Suppressor macrophage treated with lipopolysaccharide for 1 hour (primary cell): ENCODE results near the gene GPR132.

Source experiments
- DNase-seq, 3 donors: peaks; one replicate each; pipeline ENCODE4 v3.0.0-alpha.2; 2020 to 2022

GPR132 gene

DNA sequence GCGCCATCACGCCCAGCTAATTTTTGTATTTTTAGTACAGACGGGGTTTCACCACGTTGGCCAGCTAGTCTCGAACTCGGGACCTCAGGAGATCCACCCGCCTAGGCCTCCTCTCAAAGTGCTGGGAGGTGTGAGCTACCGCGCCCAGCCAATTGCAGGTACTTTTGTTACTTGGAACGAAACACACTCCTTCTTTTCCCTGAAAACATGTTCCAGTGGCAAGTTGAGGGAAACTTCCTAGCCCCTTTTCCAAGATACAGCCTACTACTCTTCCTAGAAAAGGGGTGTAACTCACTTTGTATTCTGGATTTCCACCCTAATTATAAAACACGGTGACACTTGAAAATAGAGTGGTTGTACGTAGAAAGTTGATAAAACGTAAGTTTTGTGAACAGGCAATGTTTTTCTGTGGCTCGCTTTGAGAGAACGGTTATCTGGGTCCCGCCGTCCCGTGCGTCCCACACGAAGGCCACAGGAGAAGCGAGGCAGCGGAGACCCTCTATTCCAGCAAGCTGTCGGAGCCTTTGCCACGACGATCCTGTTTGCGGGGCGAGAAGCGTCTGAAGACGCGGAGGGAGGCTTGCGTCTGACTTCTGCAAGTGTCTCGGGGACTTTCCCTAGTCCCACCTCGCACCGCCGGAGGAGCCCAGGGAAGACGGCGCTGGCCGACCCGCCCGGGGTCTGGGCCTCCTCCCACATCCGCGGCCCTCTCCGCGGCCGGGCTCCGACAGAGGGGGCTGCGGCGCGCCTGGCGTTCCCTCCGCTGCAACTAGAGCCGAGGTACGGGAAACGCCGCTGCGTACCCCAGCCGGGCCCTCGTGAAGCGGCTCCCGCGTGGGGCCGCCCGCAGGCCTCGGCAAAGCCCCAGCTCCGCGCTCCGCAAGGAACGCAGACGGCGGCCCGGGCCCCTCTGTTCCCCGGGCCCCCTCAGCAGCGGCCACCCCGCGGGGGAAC is 45.1 kb downstream of the GPR132 start:
- peak; percentile 63 to 77 (median 65) for DNase-seq

DNA sequence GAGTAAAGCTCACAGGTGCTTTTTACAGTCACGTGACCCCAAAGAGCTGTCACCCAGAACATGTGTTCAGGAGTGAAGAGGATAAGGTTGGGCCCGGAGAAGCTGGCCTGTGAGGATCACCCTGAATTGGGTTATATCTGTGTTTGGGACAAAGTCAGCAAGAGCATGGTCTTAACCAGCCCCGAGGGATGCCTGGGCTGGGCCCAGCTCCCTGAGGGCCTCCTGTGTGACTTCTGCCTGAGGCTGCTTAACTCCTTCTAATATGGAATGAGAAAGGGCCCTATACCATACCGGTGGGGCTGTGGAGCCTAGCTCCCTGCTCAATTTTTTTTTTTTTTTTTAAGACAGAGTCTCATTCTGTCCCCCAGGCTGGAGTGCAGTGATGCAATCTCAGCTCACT is 46.8 kb downstream of the GPR132 start:
- no peak for DNase-seq

DNA sequence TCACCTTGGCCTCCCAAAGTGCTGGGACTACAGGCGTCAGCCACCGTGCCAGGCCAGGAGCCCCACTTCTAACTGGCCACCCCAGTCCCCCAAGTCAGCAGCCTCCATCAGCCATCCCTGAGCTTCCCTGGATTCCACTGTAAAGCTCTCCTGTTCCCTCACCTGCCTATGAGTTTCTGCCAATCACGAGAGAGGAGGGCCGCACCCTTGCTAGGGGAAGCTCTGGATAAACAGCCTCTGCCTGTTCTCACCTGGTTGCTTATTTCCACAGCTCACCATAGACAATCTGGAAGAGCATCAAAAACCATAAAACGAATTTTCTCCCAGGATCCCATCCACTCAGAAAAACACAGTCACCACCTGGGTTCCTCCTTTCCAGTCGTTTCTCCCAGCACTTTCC is 49.3 kb downstream of the GPR132 start:
- DNase-seq = no peak

- DNase-seq = no peak
Observed at GRCh38 chr14:105015242-105015641, 50.0 kb downstream of the GPR132 start.

GRCh38 chr14:105014631-105015030 is 50.6 kb downstream of the GPR132 start:
- DNase-seq = no peak

GRCh38 chr14:105014032-105014431 is 51.2 kb downstream of the GPR132 start:
- DNase-seq = no peak

- no peak for DNase-seq
Observed at GRCh38 chr14:105013150-105013785, 52.0 kb downstream of the GPR132 start.

DNA sequence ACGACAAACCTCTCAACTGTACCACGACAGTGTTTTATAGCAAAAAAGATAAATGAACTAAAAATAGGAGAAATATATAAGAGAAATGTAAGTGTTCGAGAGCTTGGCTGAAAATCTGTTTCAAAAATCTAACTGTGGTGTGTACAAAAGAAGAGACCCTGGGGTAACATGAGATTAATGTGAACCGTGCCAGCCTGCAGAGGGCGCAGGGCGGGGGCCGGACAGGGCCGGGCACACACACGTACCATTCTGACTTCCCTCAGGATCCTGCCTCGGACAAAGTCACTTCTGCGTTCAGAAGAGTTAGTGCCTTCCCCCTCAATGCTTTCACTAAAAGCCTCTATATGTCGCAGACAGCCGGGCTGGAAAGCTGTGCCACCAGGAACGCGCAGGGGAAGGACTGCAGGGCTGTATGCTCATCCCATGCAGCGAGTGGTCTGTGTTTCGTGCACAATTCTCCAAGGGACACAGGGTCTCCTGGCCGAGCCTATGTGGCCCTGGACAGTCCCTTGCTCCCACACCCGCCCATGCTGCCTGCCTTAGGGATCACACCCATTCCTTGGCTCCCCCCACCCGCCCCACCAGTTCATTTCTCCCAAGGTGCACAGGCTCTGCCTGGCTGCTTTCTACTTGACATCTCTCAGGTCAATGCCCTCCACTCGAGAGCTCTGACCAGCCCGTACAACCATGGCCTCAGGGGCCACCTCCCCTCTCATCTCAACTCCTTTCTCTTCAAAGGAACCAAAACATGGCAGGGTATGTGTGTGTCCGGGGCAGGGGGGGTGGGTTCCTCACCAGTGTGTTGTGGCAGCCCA is 52.9 kb downstream of the GPR132 start:
- peak; percentile 34 to 55 (median 51) for DNase-seq

DNA sequence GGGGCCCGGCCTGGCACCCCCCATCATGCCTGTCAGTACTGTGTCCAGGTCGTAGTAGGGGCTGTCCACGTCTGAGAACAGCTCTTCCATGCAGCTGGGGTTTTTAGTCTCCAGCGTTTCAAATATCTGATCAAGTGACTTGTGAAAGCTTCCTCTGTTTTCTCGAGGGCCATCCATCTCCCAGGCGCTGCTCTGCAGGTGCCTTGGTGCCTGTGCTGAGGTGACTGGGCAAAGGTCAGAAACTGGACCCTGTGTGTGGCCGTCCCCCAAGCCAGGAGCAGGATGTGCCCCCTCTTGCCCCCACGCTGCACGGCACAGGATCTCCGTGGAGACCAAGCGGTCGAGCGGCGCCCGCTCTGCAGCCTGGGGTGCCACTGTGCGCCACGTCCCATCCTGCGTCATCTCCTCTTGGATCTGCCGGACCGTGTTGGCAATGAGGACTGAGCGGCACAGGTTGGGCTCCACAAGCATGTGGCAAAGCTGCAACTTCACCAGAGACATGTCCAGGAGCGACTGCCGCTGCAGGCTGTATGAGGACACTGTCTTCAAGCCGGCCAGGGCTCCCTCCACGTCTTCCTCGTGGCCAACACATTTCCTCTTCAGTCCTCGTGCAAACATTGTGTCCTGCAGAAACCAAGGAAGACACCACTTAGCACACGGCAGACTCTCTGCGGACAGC is 53.8 kb downstream of the GPR132 start:
- no peak for DNase-seq

DNA sequence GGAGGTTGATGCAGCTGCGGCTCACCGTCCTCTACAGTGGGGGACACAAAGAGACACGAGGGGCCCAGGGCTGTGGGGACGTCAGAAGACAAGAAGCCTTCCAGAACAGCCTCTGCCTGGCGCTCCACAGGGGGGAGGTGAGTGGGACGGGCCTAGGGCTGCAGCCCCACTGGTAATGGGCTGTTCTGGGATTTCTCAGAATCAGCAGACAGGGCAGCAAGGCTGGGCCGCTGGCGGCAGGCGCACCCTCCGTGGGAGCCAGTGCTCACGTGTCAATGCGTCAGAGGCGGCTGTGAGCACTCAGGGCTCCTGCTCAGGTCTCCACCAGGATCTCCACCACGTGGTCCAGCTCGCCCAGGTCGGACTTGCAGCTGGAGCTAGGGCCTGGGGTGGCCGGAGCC is 54.3 kb downstream of the GPR132 start:
- DNase-seq = no peak

DNA sequence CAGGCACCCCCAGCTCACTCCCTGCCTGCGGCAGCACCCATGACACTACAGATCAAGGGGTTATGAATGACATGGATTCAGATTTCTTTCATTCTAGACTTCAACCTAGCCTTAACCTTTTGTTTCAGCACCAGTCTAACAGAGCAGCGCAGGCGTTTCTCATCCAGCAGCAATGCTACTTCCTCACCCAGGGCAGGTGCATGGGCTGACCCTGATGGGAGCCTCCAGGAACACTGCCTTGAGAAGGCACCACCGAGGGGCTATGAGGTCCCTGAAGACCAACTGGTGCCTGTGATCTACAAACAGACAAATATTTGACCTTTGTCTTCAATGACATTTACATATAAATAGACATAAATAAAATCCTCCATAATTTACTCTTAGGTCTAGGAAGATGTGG is 55.1 kb downstream of the GPR132 start:
- no peak for DNase-seq

DNA sequence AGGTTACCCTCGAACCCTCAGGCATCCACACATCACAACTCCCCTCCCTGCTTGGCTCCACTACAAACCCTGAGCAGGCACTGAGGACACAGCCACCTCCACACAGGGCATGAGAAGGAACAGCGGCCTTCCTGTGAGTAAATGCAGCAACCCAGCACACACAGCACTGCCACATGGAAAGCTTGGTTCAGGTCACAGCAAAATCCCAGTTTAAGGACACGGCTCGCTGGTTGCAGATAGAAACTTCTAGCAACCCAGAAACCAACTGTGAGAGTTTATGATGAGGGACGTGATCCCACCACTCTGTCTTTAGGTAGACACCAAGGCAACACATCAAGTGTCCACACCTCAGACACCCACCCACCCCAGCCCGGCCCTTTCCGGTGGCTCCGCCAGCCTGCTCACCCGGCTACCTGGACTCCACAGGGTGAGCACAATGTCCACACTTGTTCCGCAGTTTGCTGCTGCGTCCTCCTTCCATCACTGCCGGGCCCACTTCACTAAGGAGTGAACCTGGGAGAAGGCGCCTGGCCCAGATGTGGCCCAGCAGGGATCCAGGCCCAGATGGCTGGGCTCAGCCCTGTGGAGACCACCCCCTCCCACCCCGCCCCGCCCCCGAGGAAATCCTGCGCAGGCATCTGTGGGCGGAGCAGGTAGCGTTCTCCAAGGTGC is 57.5 kb downstream of the GPR132 start:
- DNase-seq = no peak

DNA sequence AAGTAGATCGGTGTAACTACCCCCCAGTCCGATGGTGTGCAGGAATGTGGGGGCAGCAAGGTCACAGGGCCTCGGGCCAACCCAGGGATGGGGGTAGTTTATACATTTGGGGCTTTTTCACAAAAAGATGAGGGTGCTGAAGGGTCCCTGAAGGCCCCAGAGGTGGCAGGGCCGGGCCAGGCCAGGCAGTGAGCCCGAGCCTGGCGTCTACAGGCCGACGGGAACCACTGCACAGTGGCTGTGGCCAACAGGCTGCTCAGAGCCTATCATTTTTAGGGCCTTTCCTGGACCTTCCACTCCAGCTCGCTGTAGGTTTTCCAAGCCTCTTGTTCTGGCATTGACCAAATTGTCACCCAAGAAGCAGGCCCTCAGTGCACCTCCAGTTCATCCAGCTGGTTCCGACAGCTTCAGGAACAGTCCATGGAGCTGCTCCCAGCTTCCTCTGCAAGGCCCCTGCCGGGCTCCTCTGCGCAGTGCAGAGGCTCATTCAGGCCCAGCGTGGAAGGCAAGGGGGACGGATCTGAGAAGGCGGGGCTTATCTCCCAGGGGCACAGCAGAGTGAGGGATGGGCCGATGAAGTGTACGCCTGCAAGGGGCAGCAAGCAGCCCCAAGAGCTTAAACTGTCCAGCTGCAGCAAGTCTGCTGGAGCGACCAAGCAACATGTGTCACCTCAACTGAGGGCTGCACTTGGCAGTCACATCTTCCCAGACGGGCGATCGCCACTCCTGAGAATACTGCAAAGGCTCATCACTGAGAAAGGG is 58.2 kb downstream of the GPR132 start:
- no peak for DNase-seq

DNA sequence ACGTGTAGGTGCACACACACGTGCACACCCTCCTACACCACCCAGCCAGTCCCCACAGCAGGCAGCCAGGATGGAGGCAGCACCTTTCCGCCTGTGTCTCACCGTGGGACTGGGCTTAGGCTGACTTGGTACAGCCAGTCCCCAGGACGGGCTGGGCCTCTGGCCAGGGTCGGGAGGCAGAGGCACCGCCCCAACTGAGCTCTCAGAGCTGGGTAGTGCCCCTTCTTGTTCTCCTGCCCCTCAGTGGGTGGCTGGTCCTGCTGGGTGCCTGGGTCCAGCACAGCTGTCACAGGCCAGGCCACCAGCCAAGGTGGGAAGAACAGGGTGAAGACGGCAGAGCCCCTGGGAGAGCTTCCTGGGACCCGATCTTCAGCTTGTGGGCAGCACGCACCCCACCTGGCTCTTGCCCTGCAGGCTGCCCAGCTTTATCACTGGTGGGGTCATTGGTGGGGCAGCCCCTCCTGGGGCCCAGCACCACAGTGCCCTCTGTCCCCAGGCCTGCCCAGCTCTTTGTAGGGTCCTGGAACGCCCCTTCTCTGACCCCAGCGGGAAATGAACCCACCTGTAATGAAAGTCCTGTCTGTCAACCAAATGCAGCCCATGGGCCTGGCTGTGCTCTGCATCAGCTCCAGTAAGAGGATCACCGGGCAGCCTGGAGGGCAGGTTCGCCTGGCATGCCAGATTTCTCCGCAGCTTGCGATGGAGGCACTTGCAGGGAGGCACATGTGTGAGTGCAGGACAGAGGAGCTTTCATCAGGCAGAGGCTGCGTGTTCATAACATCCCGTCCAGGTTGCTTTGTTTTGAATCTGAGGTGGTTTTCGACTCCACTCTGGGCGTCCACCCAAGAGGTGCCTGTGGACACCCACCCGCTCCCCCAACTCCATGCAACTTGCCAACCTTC is 59.0 kb downstream of the GPR132 start:
- no peak for DNase-seq

DNA sequence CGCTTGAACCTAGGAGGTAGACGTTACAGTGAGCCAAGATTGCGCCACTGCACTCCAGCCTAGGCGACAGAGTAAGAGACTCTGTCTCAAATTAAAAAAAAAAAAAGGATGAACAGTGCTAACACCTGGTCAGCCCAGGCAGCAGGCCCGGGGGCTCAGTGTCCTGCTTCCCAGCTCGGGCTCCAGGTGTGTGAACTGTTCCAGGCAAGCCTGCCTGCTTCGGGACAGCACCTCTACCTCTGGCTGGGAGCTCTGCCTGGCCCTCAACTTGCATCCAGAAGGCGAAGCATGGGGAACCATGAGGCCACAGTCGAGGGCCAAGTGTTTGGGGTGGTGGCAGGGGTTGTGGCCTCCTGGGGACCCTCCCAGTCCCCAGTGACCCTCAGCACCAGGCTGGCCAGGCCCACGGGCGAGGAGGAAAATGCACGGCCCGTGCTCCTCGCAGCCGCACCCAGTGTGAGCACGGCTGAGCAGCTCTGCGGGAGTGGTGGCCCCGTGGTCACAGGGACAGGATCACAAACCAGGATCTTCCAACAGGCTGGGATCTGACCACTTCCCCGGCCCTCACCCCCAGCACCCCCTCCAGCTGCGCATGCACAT is 59.8 kb downstream of the GPR132 start:
- no peak for DNase-seq
